GM19240 (cell line): Measurements from ENCODE around the gene ANKDD1A.

Experiments
- DNase-seq: peaks from one replicate; pipeline ENCODE4 v3.0.0; 2011; ENCODE audit warnings: low spot score; ENCODE audit not compliant: insufficient read length

Gene ANKDD1A

DNA sequence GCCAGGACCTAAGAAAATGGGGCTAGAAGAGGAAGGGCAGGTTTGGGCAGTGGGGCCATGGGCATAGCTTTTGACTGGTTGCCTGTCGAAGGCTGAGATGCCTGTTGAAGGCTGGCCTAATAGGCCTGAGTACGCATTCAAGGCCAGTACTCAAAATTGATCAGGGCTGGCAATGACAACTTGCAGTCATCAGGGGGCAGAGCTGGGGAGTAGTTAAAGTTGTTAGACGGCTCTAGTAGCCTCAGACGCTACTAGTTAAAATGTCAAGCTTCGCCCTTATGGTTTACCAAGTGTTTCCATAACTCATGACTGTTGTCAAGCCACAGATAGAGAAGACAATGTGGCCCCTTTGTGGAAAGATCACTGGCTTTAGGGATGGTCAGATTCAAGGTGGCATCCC, 49.3 kb downstream of the ANKDD1A start:
- DNase-seq: no peak

DNA sequence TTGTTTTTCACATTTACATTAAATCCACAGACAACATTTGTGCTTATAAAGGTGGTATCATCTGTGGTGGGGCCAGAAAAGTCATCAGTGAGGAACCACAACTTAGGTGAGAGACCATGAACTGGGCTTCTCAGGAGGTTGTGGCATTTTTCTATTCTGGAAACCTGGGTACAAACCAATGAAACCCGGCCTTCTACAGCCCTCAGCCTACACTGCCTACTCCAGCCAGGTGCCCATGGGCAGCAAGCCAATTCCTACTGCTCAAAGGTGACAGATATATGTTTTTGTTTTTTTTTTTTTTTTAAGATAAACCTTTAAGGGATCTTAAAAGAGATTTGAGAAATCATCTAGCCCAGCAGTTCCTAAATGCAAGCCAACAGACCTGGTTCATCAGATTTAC, 57.7 kb downstream of the ANKDD1A start:
- no peak for DNase-seq

DNA sequence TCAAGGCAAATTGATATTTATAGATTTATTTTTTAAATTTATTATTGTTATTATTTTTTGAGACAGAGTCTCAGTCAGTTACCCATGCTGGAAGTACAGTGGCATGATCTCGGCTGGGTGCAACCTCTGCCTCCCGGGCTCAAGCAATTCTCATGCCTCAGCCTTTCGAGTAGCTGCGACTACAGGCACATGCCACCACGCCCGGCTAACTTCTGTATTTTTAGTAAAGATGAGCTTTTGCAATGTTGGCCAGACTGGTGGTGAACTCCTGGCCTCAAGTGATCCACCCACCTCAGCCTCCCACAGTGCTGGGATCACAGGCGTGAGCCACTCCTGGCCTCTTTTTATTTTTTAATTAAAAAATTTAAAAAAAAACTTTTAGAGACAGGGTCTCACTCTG, 59.0 kb downstream of the ANKDD1A start:
- no peak for DNase-seq

GRCh38 chr15:64975390-64975789, 63.7 kb downstream of the ANKDD1A start:
- DNase-seq: no peak

DNA sequence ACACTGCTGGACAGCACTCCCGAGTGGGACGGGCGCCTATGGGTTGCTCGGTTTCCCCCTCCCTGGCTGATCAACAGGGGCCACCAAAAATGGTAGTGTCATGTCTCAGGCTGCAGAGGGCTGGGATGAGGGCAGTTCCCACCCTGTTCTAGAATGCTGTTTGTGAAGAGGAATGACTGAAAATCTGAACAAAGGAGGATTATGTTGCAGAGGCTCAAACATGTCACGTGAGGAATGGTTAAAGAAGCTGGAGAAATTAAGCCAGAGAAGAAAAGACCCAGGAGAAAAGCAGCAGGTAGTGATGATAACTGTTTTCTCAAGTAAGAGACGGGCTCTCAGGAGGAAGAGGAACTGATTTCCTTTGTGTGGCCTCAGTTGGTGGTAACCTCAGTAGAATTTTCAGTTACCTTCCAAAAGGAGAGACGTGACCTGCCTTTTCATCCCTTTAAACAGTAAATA, 67.6 kb downstream of the ANKDD1A start:
- DNase-seq: no peak

DNA sequence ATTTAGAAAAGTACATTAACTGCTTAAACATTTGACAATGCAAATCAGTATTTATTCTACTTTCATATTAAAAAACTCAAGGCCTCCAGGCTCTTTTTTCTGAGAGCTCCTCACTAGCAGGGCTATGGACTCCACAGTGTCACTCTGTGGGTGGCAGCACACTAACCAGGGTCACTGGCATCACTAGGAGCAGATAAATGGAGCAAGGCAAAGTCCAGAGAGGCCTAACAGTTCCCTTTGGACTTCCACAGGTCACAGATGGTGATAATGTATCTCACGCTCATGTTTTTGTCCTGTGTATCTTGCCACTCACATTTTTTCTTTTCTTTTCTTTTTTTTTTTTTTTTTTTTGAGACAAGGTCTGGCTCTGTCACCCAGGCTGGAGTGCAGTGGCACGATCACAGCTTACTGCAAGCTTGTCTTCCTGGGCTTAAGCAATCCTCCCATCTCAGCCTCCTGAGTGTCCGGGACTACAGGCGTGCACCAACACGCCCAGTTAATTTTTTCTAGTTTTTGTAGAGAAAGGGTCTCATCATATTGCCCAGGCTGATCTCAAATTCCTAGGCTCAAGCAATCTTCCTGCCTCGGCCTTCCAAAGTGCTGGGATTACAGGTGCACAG, 70.2 kb downstream of the ANKDD1A start:
- no peak for DNase-seq

- DNase-seq: no peak
Observed at GRCh38 chr15:64982472-64982871, 70.8 kb downstream of the ANKDD1A start.

DNA sequence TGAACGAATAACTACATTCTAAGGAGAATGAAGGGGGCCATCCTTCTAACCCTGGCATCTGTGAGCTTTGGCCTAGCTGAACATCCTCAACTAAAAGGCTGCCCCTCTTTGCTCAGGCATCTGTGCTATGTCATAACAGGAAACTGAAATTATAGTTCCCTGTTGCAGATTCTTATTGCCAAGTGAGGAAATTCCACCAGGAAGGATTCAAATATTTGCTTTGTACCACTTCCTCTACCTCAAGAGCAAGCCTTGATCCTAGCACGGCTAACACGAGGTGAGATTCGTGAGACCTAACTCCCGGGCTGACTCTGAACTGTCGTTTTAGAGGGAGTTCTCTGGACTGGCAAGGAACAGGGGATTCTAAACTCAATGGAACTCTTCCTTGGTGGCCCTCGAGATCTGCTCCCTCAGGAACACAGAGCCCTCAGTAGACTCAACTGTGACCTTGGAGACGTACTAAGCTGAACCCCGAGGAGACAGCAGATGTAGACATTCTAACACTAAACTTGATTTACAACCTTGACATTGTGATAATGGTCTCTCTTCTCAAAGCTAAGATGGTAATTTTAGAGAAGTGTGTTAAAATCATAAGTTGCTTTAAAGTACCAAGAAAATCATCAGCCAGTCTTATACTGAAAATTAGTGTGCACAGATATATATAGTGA, 73.8 kb downstream of the ANKDD1A start:
- DNase-seq: no peak

DNA sequence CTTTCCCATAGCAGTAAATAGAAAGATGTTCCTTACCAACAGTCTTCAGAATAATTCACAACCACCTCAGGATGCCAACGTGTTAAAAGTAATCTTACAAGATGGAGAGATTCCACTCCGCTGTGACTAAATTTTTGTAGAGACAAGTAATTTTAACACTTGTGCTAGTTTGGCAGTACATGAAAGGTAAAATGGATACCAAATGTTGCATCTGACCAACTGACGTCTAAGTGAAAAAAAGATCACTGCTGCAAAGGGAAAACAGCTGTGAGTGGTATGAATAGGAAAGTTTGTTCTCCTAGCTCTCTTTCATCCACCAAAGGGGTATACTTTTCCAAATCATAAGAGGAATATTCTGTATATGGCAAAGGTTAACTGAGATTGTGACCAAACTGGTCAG, 75.4 kb downstream of the ANKDD1A start:
- no peak for DNase-seq

GRCh38 chr15:64989416-64990167, 77.9 kb downstream of the ANKDD1A start, which contains the start of gene SPG21:
Gene SPG21, minus strand, starts transcription at chr15:64989914. Its CDS starts 6,345 bp downstream, at chr15:64983569.
- DNase-seq: peak; percentile 83

- no peak for DNase-seq
Observed at GRCh38 chr15:64990168-64990470, 78.4 kb downstream of the ANKDD1A start.

DNA sequence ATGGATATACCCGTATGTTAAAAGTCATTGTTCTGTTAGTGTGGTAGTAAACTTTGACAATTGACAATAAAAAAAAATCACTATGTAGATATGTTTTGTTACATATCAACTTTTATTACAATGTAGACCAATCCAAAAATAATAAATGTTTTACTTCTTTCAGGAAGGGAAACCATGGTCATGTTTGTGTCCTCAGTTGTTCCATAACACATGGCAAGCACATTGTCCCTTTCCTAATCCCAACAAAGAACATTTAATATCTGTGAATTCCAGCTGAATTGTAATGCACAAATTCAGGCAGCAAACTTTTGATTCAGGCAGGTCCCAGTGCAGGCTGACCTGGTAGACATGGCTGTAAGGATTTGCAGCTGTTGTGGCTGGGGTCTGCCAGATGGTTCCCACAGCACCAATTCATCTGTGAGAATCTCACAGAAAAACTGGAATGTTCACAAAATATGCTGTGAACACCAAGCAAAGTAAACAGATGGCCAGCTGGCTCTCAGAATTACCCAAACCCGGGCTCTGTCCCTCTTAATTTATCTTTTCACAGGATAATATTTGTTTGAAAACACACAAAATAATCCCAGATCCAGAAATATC, 79.9 kb downstream of the ANKDD1A start:
- no peak for DNase-seq

DNA sequence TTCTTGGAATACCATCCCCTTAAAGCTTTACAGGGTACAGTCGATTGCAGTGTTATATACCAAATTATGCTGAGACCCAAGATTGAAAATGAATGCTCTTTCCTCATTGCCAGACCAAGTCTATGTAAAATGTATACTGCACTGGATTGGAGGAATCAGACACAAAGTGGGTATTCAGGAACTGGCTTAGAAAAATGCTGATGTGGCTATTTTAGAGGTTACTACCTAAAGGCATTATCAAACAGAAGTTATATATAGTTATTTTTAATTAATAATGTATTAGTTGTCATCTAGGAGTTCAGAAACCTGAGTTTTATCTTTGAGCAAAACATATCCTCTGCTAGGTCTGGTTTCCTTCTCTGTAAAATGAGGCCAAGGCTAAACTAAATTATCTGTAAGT, 81.6 kb downstream of the ANKDD1A start:
- no peak for DNase-seq

DNA sequence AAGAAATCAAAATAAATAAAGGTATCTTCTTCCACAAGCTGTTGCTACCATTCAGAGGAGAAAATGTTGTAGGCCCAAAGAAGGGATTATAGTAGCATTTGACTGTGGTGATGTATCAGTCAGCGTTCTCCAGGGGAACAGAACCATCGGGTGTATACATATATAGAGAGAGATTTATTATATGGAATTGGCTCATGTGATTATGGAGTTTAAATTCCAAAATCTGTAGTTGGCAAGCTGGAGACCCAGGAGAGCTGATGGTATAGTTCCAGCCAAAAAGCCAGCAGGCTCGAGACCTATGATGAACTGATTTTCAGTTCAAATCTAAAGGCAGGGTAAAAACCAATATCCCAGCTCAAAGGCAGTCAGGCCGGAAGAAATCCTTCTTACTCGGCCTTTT, 85.4 kb downstream of the ANKDD1A start:
- DNase-seq: no peak

DNA sequence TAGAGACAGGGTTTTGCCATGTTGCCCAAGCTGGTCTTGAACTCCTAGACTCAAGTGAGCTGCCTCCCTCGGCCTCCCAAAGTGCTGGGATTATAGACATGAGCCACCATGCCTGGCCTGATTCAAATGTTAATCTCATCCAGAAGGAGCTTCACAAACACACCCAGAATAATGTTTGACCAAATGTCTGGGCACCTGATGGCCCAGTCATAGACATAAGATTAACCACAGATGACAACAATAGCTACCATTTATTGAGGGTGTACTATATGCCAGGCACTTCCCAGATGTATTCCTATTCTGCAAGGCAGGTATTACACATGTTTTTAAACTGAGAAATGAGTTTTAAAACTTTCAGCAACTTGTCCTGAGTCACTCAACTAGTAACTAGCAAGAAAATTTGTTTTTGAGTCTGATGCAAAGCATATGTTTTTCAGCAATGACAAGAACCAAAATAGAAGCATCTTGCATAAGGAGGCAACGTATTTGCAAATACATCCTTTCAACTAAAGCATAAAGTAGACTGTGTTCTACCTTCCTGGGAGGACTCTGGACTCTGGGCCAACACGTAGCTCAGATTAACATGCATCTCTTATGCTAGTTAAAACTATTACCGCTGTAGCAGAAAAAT, 86.2 kb downstream of the ANKDD1A start:
- no peak for DNase-seq

DNA sequence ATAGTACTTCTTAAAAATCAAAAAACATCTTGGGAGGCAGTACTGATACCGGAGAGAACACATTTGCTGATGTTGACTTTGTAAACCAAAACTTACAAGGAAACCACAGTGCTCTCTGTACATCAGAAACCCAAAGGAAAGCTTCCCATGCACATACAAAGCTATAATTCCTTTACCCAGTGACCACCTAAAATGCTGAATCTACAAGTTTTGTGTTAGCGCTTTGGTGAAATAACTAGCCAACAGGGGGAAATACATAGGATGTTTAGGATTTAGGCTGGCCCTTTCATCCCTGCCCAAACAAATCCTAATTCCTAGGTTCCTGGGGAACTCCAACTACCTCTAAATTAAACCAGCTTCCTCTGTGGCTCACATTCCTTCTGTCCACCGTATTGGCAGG, 93.3 kb downstream of the ANKDD1A start:
- DNase-seq: no peak

GRCh38 chr15:65006876-65007275, 95.2 kb downstream of the ANKDD1A start:
- DNase-seq: no peak
